Neuronal stem cell (in vitro differentiated cells): ENCODE results near the gene NINJ2.

ENCODE experiments used
- DNase-seq: peaks from one replicate; pipeline ENCODE4 v3.0.0-alpha.2; 2013; ENCODE audit warnings: low spot score
- H2AFZ ChIP-seq: one replicate; pipeline ENCODE4 v1.6.1; 2013; ENCODE audit warnings: mild to moderate bottlenecking, low read length, inconsistent platforms
- H2AK5ac ChIP-seq: 2 replicates; pipeline ENCODE4 v1.6.1; 2013; ENCODE audit warnings: low read depth, mild to moderate bottlenecking, inconsistent platforms, low read length, moderate library complexity, mixed read lengths
- H2BK120ac ChIP-seq: 2 replicates; pipeline ENCODE4 v1.6.1; 2013; ENCODE audit warnings: low read depth, mild to moderate bottlenecking, inconsistent platforms, low read length, moderate library complexity, mixed read lengths
- H2BK12ac ChIP-seq: one replicate; pipeline ENCODE4 v1.6.1; 2013; ENCODE audit warnings: low read length, inconsistent platforms
- H2BK15ac ChIP-seq: 2 replicates; pipeline ENCODE4 v1.6.1; 2013; ENCODE audit warnings: mild to moderate bottlenecking, low read length, inconsistent platforms, mixed read lengths
- H2BK5ac ChIP-seq: one replicate; pipeline ENCODE4 v1.6.1; 2013; ENCODE audit warnings: inconsistent platforms, mild to moderate bottlenecking, low read length, moderate library complexity
- H3K14ac ChIP-seq: one replicate; pipeline ENCODE4 v1.6.1; 2013; ENCODE audit warnings: low read length, inconsistent platforms
- H3K18ac ChIP-seq: 2 replicates; pipeline ENCODE4 v1.6.1; 2013; ENCODE audit warnings: low read length, inconsistent platforms
- H3K23ac ChIP-seq: 2 replicates; pipeline ENCODE4 v1.6.1; 2013; ENCODE audit warnings: low read depth, mild to moderate bottlenecking, mixed read lengths, low read length, inconsistent platforms; ENCODE audit not compliant: poor library complexity
- H3K27ac ChIP-seq: replicated peaks from 3 replicates; pipeline ENCODE4 v1.5.1; 2013; ENCODE audit warnings: low read length, inconsistent platforms
- H3K27me3 ChIP-seq, 3 experiments: 2 replicates each; pipeline ENCODE4 v1.6.1; 2013; ENCODE audit warnings: low read length in 3 of 3, mild to moderate bottlenecking in 2 of 3, inconsistent platforms in 1 of 3, low read depth in 1 of 3, mixed read lengths in 1 of 3, moderate library complexity in 1 of 3; ENCODE audit not compliant: control insufficient read depth in 3 of 3, insufficient read depth in 3 of 3
- H3K36me3 ChIP-seq, 2 donors: replicated peaks in 1 of 2; 2 replicates each; pipeline ENCODE4 v1.6.1; 2013; ENCODE audit warnings: low read length in 2 of 2; ENCODE audit not compliant: control insufficient read depth in 2 of 2, insufficient read depth in 2 of 2
- H3K4ac ChIP-seq: 2 replicates; pipeline ENCODE4 v1.6.1; 2013; ENCODE audit warnings: inconsistent platforms, mild to moderate bottlenecking, low read length, moderate library complexity
- H3K4me1 ChIP-seq, 2 donors: 1 replicate in 1 of 2; 2 replicates in 1 of 2; pipeline ENCODE4 v1.6.1; 2013; ENCODE audit warnings: low read length in 2 of 2, low read depth in 1 of 2; ENCODE audit not compliant: control insufficient read depth in 2 of 2, insufficient read depth in 1 of 2
- H3K4me2 ChIP-seq: one replicate; pipeline ENCODE4 v1.6.1; 2013; ENCODE audit warnings: mild to moderate bottlenecking, low read length, inconsistent platforms; ENCODE audit not compliant: insufficient read depth, poor library complexity, severe bottlenecking
- H3K4me3 ChIP-seq, 2 donors: 2 replicates each; pipeline ENCODE4 v1.5.1; 2013; ENCODE audit warnings: low read length in 2 of 2, mild to moderate bottlenecking in 2 of 2, inconsistent platforms in 1 of 2, moderate library complexity in 1 of 2
- H3K79me1 ChIP-seq: one replicate; pipeline ENCODE4 v1.6.1; 2013; ENCODE audit warnings: low read depth, mild to moderate bottlenecking, inconsistent platforms, low read length, moderate library complexity
- H3K9ac ChIP-seq: one replicate; pipeline ENCODE4 v1.6.1; 2013; ENCODE audit warnings: mild to moderate bottlenecking, low read depth, low read length, inconsistent platforms; ENCODE audit not compliant: poor library complexity
- H3K9me3 ChIP-seq, 2 donors: replicated peaks in 1 of 2; 2 replicates each; pipeline versions ENCODE3 to v1.6.1; 2013; ENCODE audit warnings: low read length in 2 of 2, mild to moderate bottlenecking in 2 of 2, inconsistent platforms in 1 of 2, low read depth in 1 of 2, mixed read lengths in 1 of 2, moderate library complexity in 1 of 2; ENCODE audit not compliant: control insufficient read depth in 2 of 2, insufficient read depth in 1 of 2
- H4K8ac ChIP-seq: one replicate; pipeline ENCODE4 v1.6.1; 2013; ENCODE audit warnings: low read depth, mild to moderate bottlenecking, inconsistent platforms, low read length, moderate library complexity
- H4K91ac ChIP-seq: one replicate; pipeline ENCODE4 v1.6.1; 2013; ENCODE audit warnings: low read length, low read depth, mild to moderate bottlenecking, inconsistent platforms; ENCODE audit not compliant: poor library complexity
- WGBS, 2 donors: extraction: QIAGEN DNeasy Blood & Tissue Kit; methylation state at CpG; one replicate each; pipeline ENCODE4 v1.1.7; 2013; ENCODE audit warnings: missing lambda C conversion rate in 2 of 2, mixed read lengths in 1 of 2; ENCODE audit not compliant: insufficient read length in 2 of 2, insufficient replicate concordance in 1 of 2; ENCODE audit errors: extremely low coverage in 2 of 2; 5-methylcytosine and 5-hydroxymethylcytosine counted together

NINJ2 gene

DNA sequence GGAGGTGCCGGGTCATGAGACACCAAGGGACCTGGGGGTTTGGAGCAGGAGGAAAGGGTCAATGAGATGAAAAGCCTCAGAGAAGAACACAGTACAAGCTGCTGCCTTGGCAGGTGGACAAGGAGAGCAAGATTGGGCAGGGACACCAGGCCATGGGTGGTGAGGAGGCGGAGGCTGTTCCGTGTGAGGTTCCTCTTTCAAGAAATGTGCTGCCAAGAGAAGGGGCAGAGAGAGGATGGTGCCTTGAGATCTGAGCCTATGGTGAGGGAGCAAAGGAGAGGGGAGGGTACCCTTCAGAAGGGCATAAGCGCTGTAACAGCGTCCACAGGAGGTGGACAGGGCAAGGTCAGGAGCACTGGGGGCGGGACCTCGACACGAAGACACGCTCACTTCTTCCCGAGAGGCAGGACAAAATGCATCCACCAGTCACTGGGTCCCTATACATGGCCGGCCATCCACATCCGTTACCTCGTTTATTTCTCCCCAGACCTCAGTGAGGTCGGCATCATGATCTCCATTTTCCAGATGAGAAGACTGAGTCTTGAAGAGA lies 103.3 kb downstream of the NINJ2 start:
- Histone ChIP-seq H4K91ac (no peak overlapping the region), H2AK5ac (no peak overlapping the region), H3K79me1 (no peaks in the 10 kb centered on the region), H3K9ac (peak overlapping the region; percentile 63), H3K4ac (no peak overlapping the region), H3K4me2 (no peak overlapping the region), H3K36me3 (peaks cover 0 to 7% of the 10 kb centered on the region in 2 donors), H3K23ac (peak overlapping the region; percentile 53), H3K18ac (peak overlapping the region; percentile 19), H2AFZ (no peak overlapping the region), H3K9me3 (no peaks in the 10 kb centered on the region), H2BK15ac (no peak overlapping the region), H3K4me3 (peak overlapping the region in 1 of 2 donors; percentile 4), H2BK120ac (no peak overlapping the region), H4K8ac (no peak overlapping the region), H3K14ac (no peak overlapping the region), H2BK5ac (no peak overlapping the region), H3K27me3 (peaks cover 0 to 12% (median 0%) of the 10 kb centered on the region in 3 experiments), H3K4me1 (peaks cover 0 to 6% of the 10 kb centered on the region in 2 donors), H2BK12ac (no peak overlapping the region), H3K27ac (no peak overlapping the region)
- no peak for DNase-seq
- no CpG with 5 or more reads among the region's 14 CpGs for WGBS, 2 donors

DNA sequence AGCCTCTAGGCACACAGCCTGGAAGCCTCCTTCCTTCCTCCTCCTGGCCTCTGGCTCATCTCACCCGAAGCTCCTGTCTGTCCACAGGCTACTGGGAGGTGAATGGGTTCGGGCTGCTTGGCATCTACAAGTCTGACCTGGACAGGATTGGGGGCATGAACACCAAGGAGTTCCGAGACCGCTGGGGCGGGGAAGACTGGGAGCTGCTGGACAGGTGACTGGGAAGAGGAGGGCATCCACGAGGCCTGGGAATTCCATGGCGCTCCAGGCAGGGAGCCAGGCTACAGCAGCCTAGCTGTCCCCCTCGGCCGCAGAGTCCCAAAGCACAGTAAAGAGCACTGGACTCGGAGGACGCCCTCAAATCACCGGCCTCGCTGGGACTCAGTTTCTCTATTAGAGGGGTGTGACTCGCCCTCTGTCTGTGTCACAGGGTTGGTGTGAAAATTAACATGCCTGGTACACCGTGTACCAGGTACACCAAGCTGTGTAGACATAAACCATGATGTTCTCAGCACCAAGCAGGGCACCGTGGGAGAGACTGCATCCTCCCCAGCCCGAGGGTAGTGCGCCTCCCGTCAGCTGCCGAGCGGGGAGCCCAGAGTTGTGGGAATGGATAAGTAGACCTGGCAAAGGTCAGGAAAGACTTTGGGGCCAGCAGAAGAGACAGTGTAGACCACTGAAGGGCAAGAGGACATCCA lies 103.9 kb downstream of the NINJ2 start:
- WGBS, 2 donors, result no CpG with 5 or more reads among the region's 21 CpGs
- H3K14ac ChIP-seq, result no peak overlapping the region

GRCh38 chr12:558580-558979 lies 104.7 kb downstream of the NINJ2 start:
- H3K4me1 ChIP-seq, result no peaks in the 10 kb centered on the region
- H4K8ac ChIP-seq, result no peak overlapping the region
- no peak overlapping the region for H3K4me2 ChIP-seq
- WGBS, 2 donors, result no CpG with 5 or more reads among the region's 4 CpGs
- H3K18ac ChIP-seq, result no peak overlapping the region
- H3K4ac ChIP-seq, result no peak overlapping the region
- H2BK120ac ChIP-seq, result no peak overlapping the region
- peak overlapping the region; percentile 47 for H3K23ac ChIP-seq
- no peak overlapping the region for H3K14ac ChIP-seq
- peaks cover 0 to 10% of the 10 kb centered on the region in 2 donors for H3K36me3 ChIP-seq
- H2BK15ac ChIP-seq, result no peak overlapping the region
- no peak overlapping the region for H2AFZ ChIP-seq
- H3K9me3 ChIP-seq, result no peaks in the 10 kb centered on the region
- no peak overlapping the region for H3K9ac ChIP-seq
- no peak overlapping the region for H4K91ac ChIP-seq
- H3K27ac ChIP-seq, result no peak overlapping the region
- H2AK5ac ChIP-seq, result no peak overlapping the region
- no peaks in the 10 kb centered on the region for H3K79me1 ChIP-seq
- H2BK5ac ChIP-seq, result no peak overlapping the region
- H3K4me3 ChIP-seq, result no peak overlapping the region
- DNase-seq, result no peak
- H3K27me3 ChIP-seq, result peaks cover 0 to 10% (median 0%) of the 10 kb centered on the region in 3 experiments
- H2BK12ac ChIP-seq, result no peak overlapping the region

More for the DNA sequence above, 103.9 kb downstream of the NINJ2 start:
- no peaks in the 10 kb centered on the region for H3K79me1 ChIP-seq
- no peak overlapping the region for H4K91ac ChIP-seq
- no peak overlapping the region for H3K4me2 ChIP-seq
- no peak for DNase-seq
- H2BK120ac ChIP-seq, result no peak overlapping the region
- no peak overlapping the region for H3K4ac ChIP-seq
- peaks cover 0 to 10% (median 0%) of the 10 kb centered on the region in 3 experiments for H3K27me3 ChIP-seq
- H2AK5ac ChIP-seq, result no peak overlapping the region
- peaks cover 0 to 7% of the 10 kb centered on the region in 2 donors for H3K36me3 ChIP-seq
- H2BK12ac ChIP-seq, result no peak overlapping the region
- H3K4me1 ChIP-seq, result no peaks in the 10 kb centered on the region
- no peak overlapping the region for H2BK5ac ChIP-seq
- no peak overlapping the region for H3K9ac ChIP-seq
- no peaks in the 10 kb centered on the region for H3K9me3 ChIP-seq
- H2AFZ ChIP-seq, result no peak overlapping the region
- no peak overlapping the region for H3K18ac ChIP-seq
- no peak overlapping the region for H3K27ac ChIP-seq
- H3K4me3 ChIP-seq, result no peak overlapping the region
- no peak overlapping the region for H2BK15ac ChIP-seq
- H3K23ac ChIP-seq, result no peak overlapping the region
- no peak overlapping the region for H4K8ac ChIP-seq

DNA sequence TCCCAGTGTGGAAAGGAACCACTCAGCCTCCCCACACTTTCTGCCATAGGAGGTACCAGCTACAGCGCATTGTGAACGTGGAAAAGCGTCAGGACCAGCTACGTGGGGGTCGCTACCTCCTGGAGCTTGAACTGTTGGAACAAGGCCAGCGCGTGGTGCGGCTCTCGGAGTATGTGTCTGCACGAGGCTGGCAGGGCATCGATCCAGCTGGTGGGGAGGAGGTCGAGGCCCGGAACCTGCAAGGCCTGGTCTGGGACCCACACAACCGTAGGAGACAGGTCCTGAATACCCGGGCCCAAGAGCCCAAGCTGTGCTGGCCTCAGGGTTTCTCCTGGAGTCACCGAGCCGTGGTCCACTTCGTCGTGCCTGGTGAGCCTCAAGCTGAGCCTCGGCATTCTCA lies 106.7 kb downstream of the NINJ2 start:
- no peak overlapping the region for H2BK15ac ChIP-seq

More for the DNA sequence above, 106.7 kb downstream of the NINJ2 start:
- Histone ChIP-seq H2AFZ (no peak overlapping the region), H4K91ac (no peak overlapping the region), H3K23ac (no peak overlapping the region), H3K4me3 (no peak overlapping the region), H3K27me3 (peaks cover 0 to 3% (median 0%) of the 10 kb centered on the region in 3 experiments), H3K9me3 (no peaks in the 10 kb centered on the region), H3K9ac (no peak overlapping the region), H3K4ac (no peak overlapping the region), H2BK5ac (no peak overlapping the region), H2BK120ac (no peak overlapping the region), H3K14ac (no peak overlapping the region), H3K79me1 (no peaks in the 10 kb centered on the region), H2BK12ac (no peak overlapping the region), H4K8ac (no peak overlapping the region), H3K27ac (no peak overlapping the region), H3K4me2 (no peak overlapping the region), H3K4me1 (no peaks in the 10 kb centered on the region), H3K18ac (peak overlapping the region; percentile 19), H2AK5ac (no peak overlapping the region), H3K36me3 (peaks cover 0 to 17% of the 10 kb centered on the region in 2 donors)
- no peak for DNase-seq
- no CpG with 5 or more reads among the region's 20 CpGs for WGBS, 2 donors
